ENCODE results near the gene COA6. TPM values are rescaled to one million over a fixed set of nuclear protein-coding genes. Genes with fewer than 3 reads are reported as not detected.

COA6 gene
- polyA plus RNA-seq, 2 of the 4 experiments (the other 2 are of a cell fraction) = 102 to 133 TPM

DNA sequence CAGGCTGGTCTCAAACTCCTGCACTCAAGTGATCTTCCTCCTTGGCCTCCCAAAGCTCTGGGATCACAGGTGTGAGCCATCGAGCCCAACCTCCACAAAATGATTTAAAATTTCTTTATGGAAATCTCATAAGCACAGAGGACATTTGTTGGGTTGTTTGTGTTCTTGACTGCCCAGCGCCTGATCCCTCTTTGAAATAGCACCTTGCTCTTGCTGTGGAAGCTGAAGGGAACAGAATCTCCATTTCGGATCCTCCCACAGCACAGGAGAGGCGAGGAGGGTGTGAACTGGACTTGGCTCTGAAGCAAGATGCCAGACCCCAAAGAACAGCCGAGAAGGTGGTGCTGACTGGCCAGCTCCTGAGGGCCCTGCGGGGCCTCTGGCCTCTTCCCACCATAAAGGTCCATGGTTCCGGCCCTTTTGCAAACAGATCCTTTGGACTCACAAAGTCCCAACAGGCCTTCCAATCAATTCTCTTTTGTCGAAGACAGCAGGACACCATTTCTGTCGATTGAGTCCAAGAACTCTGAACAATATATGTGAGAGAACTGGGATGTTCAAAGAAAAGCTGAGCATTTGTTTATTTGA, 45.6 kb upstream of the COA6 start:
- CTCF ChIA-PET = interaction anchor here (1.0 to 5.2 kb wide), 19 partner anchors 9 to 938 kb away, joined by 3 to 67 read pairs (median 5); partner anchors contain the start of gene COA6
- POLR2A ChIA-PET = interaction anchor here (0.5 kb wide), 1 partner anchor 147 kb away, joined by 5 read pairs; no protein-coding TSS in a partner anchor
- DNase-seq (ENCODE audit: low read depth in 1 of 2, low spot score in 1 of 2) = no peak
- H3K27ac ChIP-seq = no peak overlapping the region
- no peaks in the 10 kb centered on the region for H3K9me3 ChIP-seq
- no peak overlapping the region for H3K4me2 ChIP-seq
- 85% methylated on average over 9 of the region's 9 CpGs for WGBS (ENCODE audit: missing lambda C conversion rate)
- no peak for ATAC-seq
- 0 out of 3 replicates have a peak, but pooled peaks cover 5% of the 10 kb centered on the region for H3K4me1 ChIP-seq
- H3K4me3 ChIP-seq = no peak overlapping the region
- no peak for FAIRE-seq
- TF ChIP-seq POLR2AphosphoS2 (conservative IDR thresholded peaks at IDR 0.05; ENCODE audit: low read length) (no peak), CBX8 (IDR thresholded peaks at IDR 0.05) (no peak), RNF2 (IDR thresholded peaks at IDR 0.05; ENCODE audit: borderline replicate concordance, low read depth) (no peak), NPAS2 (CRISPR knock-in tag; IDR thresholded peaks at IDR 0.05; ENCODE audit: borderline replicate concordance) (no peak), ZNF302 (CRISPR knock-in tag; IDR thresholded peaks at IDR 0.05) (no peak), NFE2L2 (conservative IDR thresholded peaks at IDR 0.05; ENCODE audit: low read length) (no peak), JUNB (IDR thresholded peaks at IDR 0.05) (no peak), ZFP36 (IDR thresholded peaks at IDR 0.05; ENCODE audit: borderline replicate concordance, partially characterized antibody) (no peak), EHMT2 (IDR thresholded peaks at IDR 0.05; ENCODE audit: low read depth) (no peak), JUN (IDR thresholded peaks at IDR 0.05) (no peak), SMC3 (IDR thresholded peaks at IDR 0.05) (no peak), TP53 (CRISPR knock-in tag; IDR thresholded peaks at IDR 0.05) (no peak), HEYL (CRISPR knock-in tag; IDR thresholded peaks at IDR 0.05) (no peak), SREBF2 (IDR thresholded peaks at IDR 0.05) (no peak), RAD21 (conservative IDR thresholded peaks at IDR 0.05 in 1 of 2, IDR thresholded peaks at IDR 0.05 in 1 of 2) (no peak)
- TF ChIP-seq, protein P1, sequence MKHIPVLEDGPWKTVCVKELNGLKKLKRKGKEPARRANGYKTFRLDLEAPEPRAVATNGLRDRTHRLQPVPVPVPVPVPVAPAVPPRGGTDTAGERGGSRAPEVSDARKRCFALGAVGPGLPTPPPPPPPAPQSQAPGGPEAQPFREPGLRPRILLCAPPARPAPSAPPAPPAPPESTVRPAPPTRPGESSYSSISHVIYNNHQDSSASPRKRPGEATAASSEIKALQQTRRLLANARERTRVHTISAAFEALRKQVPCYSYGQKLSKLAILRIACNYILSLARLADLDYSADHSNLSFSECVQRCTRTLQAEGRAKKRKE (CRISPR knock-in tag; IDR thresholded peaks at IDR 0.05; ENCODE audit: low read depth) = no peak
- TF ChIP-seq, protein P2, sequence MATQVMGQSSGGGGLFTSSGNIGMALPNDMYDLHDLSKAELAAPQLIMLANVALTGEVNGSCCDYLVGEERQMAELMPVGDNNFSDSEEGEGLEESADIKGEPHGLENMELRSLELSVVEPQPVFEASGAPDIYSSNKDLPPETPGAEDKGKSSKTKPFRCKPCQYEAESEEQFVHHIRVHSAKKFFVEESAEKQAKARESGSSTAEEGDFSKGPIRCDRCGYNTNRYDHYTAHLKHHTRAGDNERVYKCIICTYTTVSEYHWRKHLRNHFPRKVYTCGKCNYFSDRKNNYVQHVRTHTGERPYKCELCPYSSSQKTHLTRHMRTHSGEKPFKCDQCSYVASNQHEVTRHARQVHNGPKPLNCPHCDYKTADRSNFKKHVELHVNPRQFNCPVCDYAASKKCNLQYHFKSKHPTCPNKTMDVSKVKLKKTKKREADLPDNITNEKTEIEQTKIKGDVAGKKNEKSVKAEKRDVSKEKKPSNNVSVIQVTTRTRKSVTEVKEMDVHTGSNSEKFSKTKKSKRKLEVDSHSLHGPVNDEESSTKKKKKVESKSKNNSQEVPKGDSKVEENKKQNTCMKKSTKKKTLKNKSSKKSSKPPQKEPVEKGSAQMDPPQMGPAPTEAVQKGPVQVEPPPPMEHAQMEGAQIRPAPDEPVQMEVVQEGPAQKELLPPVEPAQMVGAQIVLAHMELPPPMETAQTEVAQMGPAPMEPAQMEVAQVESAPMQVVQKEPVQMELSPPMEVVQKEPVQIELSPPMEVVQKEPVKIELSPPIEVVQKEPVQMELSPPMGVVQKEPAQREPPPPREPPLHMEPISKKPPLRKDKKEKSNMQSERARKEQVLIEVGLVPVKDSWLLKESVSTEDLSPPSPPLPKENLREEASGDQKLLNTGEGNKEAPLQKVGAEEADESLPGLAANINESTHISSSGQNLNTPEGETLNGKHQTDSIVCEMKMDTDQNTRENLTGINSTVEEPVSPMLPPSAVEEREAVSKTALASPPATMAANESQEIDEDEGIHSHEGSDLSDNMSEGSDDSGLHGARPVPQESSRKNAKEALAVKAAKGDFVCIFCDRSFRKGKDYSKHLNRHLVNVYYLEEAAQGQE (IDR thresholded peaks at IDR 0.05) = no peak
- TF ChIP-seq, protein P3, sequence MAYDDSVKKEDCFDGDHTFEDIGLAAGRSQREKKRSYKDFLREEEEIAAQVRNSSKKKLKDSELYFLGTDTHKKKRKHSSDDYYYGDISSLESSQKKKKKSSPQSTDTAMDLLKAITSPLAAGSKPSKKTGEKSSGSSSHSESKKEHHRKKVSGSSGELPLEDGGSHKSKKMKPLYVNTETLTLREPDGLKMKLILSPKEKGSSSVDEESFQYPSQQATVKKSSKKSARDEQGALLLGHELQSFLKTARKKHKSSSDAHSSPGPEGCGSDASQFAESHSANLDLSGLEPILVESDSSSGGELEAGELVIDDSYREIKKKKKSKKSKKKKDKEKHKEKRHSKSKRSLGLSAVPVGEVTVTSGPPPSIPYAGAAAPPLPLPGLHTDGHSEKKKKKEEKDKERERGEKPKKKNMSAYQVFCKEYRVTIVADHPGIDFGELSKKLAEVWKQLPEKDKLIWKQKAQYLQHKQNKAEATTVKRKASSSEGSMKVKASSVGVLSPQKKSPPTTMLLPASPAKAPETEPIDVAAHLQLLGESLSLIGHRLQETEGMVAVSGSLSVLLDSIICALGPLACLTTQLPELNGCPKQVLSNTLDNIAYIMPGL (CRISPR knock-in tag; IDR thresholded peaks at IDR 0.05; ENCODE audit: borderline replicate concordance) = no peak
- TF ChIP-seq, protein P4, sequence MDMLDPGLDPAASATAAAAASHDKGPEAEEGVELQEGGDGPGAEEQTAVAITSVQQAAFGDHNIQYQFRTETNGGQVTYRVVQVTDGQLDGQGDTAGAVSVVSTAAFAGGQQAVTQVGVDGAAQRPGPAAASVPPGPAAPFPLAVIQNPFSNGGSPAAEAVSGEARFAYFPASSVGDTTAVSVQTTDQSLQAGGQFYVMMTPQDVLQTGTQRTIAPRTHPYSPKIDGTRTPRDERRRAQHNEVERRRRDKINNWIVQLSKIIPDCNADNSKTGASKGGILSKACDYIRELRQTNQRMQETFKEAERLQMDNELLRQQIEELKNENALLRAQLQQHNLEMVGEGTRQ (IDR thresholded peaks at IDR 0.05) = no peak
